AG08396 (cell line): Measurements from ENCODE around the gene DLK1.

ENCODE experiments used
- DNase-seq: peaks from one replicate; pipeline ENCODE4 v3.0.0; 2012; ENCODE audit warnings: low spot score, mixed read lengths

Gene DLK1

GRCh38 chr14:100777818-100778525 is 51.3 kb downstream of the DLK1 start:
- DNase-seq = no peak

- no peak for DNase-seq
These were observed 51.8 kb downstream of the DLK1 start for GRCh38 chr14:100778526-100778882.

GRCh38 chr14:100778951-100779690 is 52.4 kb downstream of the DLK1 start:
- DNase-seq = no peak

GRCh38 chr14:100779691-100780080 is 53.0 kb downstream of the DLK1 start:
- no peak for DNase-seq

DNA sequence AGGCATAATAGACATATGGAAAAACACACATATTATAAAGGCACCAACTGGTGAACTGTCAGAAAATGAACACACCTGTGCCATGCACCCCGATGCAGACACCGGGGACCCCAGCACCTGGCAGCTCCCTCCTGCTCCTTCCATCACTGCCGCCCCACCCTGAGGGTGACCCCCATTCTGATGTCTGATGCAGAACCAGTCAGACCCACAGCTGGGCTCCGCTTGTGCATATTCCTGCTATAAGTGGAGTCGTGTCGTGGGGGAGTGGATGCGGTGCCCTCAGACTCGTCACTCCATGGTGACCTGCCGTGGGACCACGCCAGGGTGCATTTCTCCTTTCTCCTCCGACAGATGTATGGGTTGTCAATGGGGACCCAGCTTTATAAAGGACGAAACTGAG is 53.6 kb downstream of the DLK1 start:
- no peak for DNase-seq

DNA sequence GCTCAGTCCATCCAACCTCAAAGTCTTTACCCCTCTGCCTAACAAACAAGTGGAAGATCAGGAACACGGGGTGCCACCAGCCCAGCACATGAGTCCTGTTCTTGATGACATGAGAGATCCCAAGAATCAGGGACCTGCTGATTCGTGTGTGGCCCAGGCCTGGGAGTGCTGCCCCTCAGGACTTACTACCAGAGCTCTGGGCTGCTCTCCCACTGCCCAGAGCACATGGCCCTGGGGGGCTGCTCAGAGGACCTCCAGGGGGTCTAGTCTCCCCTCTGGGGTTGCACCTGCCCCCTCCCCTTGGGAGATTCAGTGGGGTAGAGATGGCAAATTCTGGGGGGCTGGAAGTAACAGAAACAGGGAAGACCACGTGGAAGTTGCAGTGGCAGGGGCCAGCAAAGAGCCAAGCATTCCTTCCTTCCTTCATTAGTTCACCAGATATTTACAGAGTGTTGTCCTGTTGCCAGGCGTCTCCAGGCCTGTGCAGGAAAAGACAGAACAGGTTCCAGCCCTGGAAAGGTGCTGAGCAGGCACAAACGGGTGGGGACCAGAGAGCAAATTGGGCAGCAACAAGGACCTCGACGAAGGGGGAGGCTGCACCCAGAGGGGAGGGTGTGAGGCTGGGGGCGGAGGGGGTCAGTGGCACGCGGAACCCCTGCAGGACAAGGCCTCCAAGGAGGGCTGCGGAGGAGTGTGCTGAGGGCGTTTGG is 54.1 kb downstream of the DLK1 start:
- no peak for DNase-seq

DNA sequence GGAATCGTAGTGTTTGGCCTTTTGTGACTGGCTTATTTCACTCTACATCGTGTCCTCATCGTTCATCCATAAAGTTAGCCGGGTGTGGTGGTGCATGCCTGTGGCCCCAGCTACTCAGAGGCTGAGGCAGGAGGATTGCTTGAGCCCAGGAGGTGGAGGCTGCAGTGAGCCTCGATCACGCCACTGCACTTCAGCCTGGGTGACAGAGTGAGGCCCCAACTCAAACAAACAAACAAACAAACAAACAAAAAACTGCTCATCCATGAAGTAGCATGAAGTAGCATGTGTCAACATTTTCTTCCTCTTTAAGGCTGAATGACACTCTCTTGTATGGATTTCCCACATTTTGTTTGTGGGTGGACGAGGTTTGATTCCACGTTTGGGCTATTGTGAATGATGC is 55.3 kb downstream of the DLK1 start:
- no peak for DNase-seq

DNA sequence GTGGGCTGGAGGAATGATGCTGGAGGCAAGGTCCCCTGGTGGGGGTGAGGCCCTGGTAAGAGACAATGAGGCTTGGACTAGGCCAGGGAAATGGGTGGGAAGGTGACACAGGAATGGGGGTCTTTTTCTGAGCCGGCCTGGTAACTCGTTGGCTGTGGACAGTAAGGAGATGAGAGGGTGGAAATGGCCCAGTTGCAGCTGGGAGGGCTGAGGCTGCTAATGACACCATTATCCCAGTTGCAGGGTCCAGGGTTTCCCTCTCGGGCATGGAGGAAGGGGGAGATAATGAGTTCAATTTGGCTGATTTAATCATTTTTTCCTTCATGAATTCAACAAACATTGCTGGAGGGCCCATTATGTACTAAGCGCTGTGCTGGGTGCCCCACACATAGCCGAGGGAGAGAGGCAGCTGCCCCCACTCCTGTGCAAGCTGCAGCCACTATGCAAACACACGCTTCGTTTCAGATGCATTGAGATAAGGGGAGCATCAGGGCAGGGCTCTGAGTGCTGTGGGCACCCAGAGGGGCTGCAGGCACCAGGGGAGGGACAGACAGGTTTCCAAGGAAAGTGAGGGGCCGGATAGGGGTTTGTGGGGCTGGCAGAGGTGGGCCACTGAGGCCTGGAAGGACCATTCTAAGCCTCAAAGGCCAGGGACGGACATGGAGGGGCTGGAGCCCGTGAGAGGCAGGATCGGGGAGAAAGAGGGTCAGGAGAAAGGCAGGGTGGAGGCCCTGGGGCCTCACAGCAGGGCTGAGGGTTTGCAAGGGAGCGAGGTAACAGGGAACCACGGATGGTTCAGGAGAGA is 56.0 kb downstream of the DLK1 start:
- DNase-seq = no peak

- no peak for DNase-seq
These were observed 57.1 kb downstream of the DLK1 start for GRCh38 chr14:100783630-100784370.

GRCh38 chr14:100784523-100785337 is 58.0 kb downstream of the DLK1 start:
- no peak for DNase-seq

- no peak for DNase-seq
These were observed 58.6 kb downstream of the DLK1 start for GRCh38 chr14:100785338-100785615.

DNA sequence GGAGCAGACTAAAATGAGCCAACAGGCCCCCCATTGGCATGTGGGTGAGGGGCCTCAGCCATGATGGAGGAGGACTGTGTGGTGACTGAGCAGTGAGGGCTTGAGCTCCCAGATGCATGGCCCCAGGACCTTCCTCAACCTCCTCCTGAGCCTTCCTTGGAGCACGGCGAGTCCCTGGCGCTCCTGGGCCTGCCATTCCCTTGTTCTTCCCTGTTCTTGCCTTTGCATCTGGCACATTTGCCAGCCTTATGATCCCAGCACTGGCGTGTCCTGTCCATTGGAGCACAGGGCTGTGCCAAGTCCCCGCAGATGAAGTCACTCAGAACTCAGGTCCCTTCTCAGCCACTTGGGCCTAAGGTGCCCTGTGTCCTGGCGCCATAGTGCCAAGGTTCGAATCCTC is 58.9 kb downstream of the DLK1 start:
- no peak for DNase-seq

DNA sequence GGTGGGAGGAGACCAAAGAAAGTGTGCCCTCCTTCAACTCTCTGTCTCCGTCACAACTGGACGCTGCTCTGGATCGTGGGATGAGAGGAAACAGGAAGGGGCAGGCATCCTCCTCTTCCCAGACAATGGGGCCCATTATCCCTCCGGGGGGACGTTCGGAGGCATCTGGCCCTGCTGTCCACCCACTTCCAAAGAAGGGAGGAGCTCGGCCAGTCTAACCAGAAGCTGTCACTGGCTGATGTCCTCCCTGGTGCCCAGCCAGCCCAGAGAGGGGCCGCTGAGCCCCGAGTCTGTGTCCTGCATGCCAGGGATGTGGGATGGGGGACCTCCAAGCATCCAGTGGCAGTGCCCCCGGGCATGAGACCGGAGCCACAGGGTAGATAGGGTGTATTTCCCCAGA is 59.4 kb downstream of the DLK1 start:
- no peak for DNase-seq

- no peak for DNase-seq
These were observed 60.0 kb downstream of the DLK1 start for GRCh38 chr14:100786576-100787219.

- no peak for DNase-seq
These were observed 61.0 kb downstream of the DLK1 start for GRCh38 chr14:100787659-100788058.
